ENCODE data around the gene KSR2. TPM values are rescaled to one million over a fixed set of nuclear protein-coding genes. Genes with fewer than 3 reads are reported as not detected.

KSR2 gene
- total RNA-seq (1 to 10 TPM; 2.4 TPM), polyA plus RNA-seq (ENCODE audit: insufficient read depth, low read depth, low replicate concordance) (3.8 TPM)
- long read RNA-seq, donor 1: 0 reads
- long read RNA-seq, donor 2: 0 reads

DNA sequence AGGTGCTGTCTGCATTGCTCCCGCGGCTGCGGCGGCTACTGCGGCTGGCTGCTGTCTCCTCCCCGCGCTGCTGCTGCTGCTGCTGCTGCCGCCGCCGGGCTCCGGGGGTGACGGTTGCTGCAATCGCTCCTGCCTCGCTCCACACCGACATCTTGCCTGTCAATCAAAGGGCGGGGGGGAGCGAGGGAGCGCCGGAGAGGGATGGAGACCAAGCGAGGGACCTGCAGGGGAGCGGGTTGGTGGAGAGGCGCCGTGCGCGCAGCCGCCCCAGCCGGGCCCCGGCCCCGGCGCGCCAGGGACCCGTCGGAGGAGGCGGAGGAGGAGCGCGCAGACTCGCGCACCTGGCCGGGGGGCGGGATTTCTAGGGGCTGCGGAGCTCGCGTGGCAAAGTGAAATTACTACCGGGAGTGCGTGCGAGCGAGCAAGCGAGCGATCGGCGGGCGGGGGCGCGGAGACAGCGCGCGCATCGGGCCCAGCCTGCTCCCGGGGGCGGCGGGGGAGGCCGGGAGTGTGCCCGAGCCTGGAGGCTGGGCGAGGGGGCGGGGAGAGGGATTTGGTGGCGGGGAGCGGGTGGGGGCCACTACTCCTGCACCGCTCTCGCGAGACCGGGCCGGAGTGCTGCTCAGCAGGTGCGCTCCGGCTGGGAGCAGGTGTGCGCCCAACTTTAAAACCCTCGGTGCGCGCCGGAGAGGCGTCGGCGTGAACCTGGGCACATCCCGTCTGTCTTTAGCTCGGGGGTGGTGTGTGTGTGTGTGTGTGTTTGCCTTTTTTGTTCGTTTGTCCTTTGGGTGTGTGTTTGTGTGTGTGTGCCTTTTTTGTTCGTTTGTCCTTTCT lies at the start of gene KSR2:
TSS of gene KSR2 (minus strand) at position 165 of the 834 bp plus-strand sequence. CDS start 735 bp downstream, outside the sequence.
- H3K27ac ChIP-seq: no peak within 1 kb of the TSS
- H3K27me3 ChIP-seq: no peaks in the 10 kb centered on the region

DNA sequence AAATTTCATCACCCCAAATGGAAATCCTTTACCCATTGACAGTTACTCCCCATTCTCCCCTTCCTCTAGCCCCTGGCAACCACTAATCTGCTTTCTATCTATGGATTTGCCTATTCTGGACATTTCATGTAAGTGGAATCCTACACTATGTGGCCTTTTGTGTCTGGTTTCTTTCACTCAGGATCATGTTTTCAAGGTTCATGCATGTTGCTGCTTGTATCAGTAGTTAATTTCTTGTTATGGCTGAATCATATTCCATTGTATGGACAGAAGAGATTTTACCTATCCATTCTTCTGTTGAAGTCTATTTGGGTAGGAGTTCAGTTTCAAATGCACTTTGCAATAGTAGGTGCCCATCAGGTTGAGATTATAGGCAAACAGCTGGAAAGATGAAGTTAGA lies 49.1 kb upstream of the KSR2 start:
- Histone ChIP-seq H3K9me3 (no peaks in the 10 kb centered on the region), H3K27ac (no peak overlapping the region), H3K4me3 (no peak overlapping the region), H3K4me1 (peaks cover 2% of the 10 kb centered on the region), H3K36me3 (ENCODE audit: low read depth, missing control alignments) (no peaks in the 10 kb centered on the region), H3K27me3 (no peaks in the 10 kb centered on the region)
- TF ChIP-seq, protein P1, sequence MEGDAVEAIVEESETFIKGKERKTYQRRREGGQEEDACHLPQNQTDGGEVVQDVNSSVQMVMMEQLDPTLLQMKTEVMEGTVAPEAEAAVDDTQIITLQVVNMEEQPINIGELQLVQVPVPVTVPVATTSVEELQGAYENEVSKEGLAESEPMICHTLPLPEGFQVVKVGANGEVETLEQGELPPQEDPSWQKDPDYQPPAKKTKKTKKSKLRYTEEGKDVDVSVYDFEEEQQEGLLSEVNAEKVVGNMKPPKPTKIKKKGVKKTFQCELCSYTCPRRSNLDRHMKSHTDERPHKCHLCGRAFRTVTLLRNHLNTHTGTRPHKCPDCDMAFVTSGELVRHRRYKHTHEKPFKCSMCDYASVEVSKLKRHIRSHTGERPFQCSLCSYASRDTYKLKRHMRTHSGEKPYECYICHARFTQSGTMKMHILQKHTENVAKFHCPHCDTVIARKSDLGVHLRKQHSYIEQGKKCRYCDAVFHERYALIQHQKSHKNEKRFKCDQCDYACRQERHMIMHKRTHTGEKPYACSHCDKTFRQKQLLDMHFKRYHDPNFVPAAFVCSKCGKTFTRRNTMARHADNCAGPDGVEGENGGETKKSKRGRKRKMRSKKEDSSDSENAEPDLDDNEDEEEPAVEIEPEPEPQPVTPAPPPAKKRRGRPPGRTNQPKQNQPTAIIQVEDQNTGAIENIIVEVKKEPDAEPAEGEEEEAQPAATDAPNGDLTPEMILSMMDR (IDR thresholded peaks at IDR 0.05): no peak
- no peak for TF ChIP-seq POLR2A (IDR thresholded peaks at IDR 0.05)
- intact Hi-C loops (cut with DNase I; ENCODE audit: low total_unique reads): no loop called here
- DNase-seq: no peak

More for the DNA sequence above, at the start of gene KSR2:
- Histone ChIP-seq H3K36me3 (ENCODE audit: low read depth, missing control alignments) (no peaks in the 10 kb centered on the region), H3K4me1 (no peaks in the 10 kb centered on the region), H3K4me3 (peak within 1 kb of the TSS; percentile 42 to 64), H3K9me3 (no peaks in the 10 kb centered on the region)
- WGBS, 2 donors: 1 to 5% methylated on average over 30 to 80 of the region's 86 CpGs
- peak; percentile 72 for DNase-seq
- intact Hi-C loops (cut with DNase I; ENCODE audit: low total_unique reads): no loop called here
- TF ChIP-seq, protein P1 (IDR thresholded peaks at IDR 0.05): no peak
- TF ChIP-seq POLR2A (IDR thresholded peaks at IDR 0.05): no peak

DNA sequence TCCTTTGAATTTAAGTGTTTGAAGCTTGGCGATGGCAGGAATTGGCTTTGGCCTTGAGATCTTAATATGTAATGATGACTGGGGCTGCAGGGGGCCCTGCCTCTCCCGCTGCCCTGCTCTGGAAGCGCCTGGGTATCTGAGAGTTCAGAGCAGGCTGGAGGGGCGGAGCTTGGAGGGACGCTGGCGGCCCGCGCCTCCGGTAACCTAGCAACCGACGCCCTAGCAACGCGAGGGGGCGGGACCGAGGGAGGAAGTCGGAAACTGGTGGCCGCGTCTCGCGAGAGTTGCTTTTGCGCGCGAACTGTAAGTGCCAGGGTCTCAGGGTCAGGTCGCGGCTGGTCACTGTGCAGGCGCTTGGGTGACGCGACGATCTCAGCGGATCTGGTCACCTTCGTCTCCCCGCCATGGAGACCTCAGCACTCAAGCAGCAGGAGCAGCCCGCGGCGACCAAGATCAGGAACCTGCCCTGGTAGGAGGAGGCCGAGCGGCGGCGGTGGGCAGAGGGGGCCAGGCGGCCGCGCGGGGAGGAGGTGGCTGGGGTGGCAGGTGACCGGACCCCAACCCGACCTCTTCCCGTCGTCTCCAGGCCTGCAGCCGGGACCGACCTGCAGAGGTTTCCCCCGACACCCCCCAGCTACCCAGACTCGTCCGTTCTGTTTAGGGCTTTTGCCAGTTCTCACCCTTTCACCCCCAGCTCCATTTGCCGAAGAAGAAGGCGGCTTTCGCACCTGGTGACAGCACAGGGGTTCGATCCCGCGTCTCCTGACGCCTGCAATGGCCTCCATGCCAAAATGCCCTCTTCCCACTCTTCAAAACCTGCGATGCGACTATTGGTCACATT lies 47.9 kb upstream of the KSR2 start, which contains the start of gene RFC5:
TSS of gene RFC5 (plus strand) at position 280 of the 841 bp plus-strand sequence. CDS start at position 405, 125 bp downstream.
- Histone ChIP-seq H3K27me3 (no peaks in the 10 kb centered on the region), H3K36me3 (ENCODE audit: low read depth, missing control alignments) (no peaks in the 10 kb centered on the region), H3K4me3 (peak within 1 kb of the TSS; percentile 55 to 85), H3K9me3 (no peaks in the 10 kb centered on the region), H3K4me1 (no peaks in the 10 kb centered on the region), H3K27ac (no peak within 1 kb of the TSS)
- WGBS, 2 donors: 0 to 1% methylated on average over 23 to 61 of the region's 61 CpGs
- intact Hi-C loops (cut with DNase I; ENCODE audit: low total_unique reads): no loop called here
- DNase-seq: peak; percentile 99
- TF ChIP-seq, protein P1 (IDR thresholded peaks at IDR 0.05): no peak
- no peak for TF ChIP-seq POLR2A (IDR thresholded peaks at IDR 0.05)

DNA sequence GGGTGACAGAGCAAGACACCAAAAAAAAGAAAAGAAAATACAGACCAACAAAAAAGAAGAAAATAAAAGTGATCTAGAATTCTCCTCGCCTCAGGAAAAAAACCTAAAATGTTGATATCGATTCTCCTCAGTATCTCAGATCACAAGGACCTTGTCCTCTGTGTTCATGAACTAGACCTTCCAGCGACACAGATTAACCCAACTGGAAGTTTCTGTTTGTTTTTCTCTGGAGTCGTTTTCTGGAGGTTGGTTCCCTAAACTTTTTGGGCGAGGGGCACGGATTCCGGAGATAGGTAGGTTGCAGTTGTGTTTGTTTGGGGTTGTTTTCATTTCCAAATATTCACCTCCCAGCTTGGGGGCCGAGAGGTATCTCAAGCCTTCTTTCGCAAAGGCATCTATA lies 47.2 kb upstream of the KSR2 start:
- Histone ChIP-seq H3K27ac (no peak overlapping the region), H3K4me3 (peak overlapping the region; percentile 55 to 85), H3K9me3 (no peaks in the 10 kb centered on the region), H3K27me3 (no peaks in the 10 kb centered on the region), H3K36me3 (ENCODE audit: low read depth, missing control alignments) (no peaks in the 10 kb centered on the region), H3K4me1 (no peaks in the 10 kb centered on the region)
- TF ChIP-seq, protein P1 (IDR thresholded peaks at IDR 0.05): no peak
- no peak for TF ChIP-seq POLR2A (IDR thresholded peaks at IDR 0.05)
- WGBS, 2 donors: 7 to 10% methylated on average over 9 of the region's 9 CpGs
- no peak for DNase-seq
- intact Hi-C loops (cut with DNase I; ENCODE audit: low total_unique reads): no loop called here

Data from testis (tissue), 5 donors.